GM18508 (cell line): ENCODE measurements around the gene TRAF4.
A peak's percentile ranks its signal among the peaks of the same experiment; 100 is the strongest.
"Not testable (repeated sequence)": the region's sequence is repeated elsewhere in the genome, so short reads cannot be mapped to it uniquely, and the experiment has no call there.

ENCODE experiments used
- ATAC-seq: cut with Tn5 transposase; IDR thresholded peaks from one replicate; pipeline ENCODE4 v1.9.1; 2021; ENCODE audit warnings: moderate number of reproducible peaks; ENCODE audit not compliant: insufficient read depth, unreplicated experiment

Gene TRAF4

DNA sequence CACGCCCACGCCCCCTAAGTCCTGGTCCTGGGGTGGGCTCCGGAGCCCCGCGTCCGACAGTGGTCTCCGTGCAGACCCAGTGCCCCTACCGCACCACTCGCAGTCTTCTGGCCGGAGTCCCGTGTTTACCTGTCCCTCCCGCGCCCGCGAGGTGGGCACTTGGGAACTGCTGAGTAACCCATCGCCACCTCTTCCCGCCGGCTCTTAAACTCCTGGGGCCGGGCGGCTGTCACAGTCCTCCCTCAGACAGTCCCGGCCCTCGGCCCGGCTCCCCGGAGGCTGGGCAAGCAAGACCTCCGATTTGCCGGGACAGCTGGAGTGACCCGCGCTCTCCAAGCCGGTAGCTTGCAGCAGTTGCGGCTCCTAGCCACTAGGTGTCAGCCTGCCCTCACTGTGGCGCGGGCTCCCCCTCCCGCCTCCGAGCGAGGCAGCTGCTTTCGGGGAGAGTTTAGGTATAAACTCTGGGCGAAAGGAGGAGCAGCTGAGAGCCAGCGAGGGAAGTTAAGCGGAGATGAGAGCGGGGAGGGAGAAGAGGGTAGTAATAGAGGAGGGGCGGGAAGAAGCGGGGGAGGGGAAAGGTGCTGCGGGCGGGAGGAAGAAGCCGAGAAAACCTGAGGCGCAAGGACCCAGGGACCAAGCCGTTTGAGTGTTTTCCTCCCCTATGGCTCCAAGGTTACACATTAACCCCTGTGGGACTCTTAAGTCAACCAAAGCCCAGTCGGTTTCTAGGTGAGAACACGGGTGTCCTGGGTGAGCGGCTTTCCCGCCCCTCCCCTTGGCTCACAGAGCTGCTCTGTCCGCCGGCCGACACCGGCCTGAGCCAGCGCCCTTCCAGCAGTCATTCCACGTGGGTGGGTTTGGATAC, 17.0 kb upstream of the TRAF4 start:
- no peak for ATAC-seq

DNA sequence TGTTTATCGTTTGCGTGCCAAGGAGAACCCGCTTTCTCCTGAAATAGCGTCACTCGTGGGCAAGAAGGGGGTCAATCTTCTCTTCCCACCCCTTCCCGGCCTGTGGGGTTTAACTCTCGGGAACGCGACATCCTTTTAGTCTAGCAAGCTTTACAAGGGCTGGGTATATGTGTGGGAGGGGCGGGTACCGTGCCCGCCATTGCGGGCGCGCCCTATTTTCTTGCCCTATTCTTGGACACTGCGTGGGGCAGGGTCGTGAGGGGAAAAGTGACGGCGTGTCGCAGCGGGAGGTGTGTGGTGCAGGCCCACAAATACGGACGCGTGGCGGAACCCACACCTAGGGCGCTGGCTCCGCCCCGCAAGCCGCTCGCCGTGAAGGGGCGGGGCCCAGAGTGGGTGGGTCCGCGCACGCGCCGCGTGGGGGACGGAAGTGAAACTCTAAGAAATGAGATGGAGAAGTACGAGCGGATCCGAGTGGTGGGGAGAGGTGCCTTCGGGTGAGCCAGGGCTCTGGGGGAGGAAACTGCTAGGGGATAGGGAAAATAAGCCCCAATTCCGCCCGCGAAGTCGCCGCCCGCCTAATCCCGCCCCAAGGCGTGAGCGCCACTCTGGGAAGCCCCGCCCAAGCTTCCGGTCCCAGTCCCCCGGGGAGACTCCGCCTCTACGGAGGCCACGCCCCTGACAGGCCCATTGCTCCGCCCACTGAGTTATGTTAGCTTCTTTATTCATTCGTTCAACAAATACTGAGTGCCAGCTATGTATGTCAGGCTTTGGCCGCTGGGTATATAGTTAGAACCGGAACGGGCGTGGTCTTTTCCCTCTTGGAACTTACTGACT, 15.2 kb upstream of the TRAF4 start, which contains the start of gene NEK8:
Gene NEK8 (plus strand): TSS at position 425 of the 837 bp plus-strand sequence. CDS start 26 bp downstream, at position 451.
- no peak for ATAC-seq

DNA sequence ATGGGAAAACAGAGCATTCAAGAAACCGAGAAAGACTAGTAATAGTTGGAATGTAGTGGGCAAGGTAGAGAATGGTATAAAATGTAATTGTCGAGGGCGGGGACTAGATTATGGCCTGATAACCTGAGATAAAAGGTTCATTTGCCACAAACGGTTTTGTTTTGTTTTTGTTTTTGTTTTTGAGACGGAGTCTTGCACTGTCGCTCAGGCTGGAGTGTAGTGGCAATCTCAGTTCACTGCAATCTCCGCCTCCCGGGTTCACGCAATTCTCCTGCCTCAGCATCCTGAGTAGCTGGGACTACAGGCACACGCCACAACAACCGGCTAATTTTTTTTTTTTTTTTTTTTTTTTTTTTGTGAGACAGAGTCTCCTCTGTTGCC, 13.9 kb upstream of the TRAF4 start:
- ATAC-seq = no peak

DNA sequence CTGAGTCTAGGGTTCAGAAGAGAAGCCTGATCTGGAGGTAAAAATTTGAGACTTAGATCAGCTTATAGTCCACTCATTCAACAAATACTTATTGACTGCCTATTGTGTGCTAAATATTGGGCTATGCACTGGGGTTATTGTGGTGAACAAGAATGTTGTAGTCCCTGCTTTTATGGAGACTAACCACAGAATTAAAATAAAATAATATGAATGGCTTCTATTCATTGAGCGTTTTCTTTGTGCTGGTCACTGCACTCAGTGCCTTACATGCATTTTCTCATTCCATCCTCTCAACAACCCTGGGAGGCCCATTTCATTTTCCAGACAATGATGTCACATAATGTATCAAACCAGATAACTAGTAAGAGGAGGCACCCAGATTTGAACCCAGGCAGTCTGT, 10.5 kb upstream of the TRAF4 start:
- ATAC-seq = no peak

DNA sequence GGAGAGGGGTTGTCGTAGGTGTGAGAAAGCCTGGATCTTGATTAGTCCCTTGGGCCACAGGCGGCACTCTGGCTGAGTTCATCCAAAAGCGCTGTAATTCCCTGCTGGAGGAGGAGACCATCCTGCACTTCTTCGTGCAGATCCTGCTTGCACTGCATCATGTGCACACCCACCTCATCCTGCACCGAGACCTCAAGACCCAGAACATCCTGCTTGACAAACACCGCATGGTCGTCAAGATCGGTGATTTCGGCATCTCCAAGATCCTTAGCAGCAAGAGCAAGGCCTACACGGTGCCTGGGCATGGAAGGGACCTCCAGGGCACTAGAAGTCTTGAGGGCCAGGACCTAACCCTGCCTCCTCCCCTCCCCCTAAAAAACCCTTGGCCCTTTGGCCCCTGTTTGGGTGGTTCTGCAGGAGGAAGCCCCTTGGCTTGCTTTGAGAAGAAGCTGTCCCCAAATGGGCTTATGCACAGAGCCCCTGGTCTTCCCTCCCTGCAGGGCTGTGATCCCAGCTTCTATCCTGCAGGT, 9.0 kb upstream of the TRAF4 start:
- no peak for ATAC-seq

DNA sequence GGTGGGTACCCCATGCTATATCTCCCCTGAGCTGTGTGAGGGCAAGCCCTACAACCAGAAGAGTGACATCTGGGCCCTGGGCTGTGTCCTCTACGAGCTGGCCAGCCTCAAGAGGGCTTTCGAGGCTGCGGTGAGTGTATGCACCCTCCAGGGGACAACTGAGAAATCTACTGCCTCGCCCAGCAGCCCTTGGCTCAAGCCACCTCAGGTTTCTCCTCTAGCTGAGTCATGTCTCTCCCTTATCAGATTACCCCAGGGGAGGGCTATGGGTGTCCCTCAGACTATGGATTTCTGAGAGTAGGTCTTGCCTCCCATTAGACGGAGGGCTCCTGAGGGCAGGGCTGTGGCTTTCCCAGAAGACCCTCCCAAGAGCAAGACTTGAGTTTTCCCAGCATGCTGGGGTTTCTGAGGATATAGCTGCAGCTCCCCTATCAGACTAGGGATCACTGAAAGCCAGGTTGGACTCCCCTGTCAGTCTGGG, 8.5 kb upstream of the TRAF4 start:
- no peak for ATAC-seq

DNA sequence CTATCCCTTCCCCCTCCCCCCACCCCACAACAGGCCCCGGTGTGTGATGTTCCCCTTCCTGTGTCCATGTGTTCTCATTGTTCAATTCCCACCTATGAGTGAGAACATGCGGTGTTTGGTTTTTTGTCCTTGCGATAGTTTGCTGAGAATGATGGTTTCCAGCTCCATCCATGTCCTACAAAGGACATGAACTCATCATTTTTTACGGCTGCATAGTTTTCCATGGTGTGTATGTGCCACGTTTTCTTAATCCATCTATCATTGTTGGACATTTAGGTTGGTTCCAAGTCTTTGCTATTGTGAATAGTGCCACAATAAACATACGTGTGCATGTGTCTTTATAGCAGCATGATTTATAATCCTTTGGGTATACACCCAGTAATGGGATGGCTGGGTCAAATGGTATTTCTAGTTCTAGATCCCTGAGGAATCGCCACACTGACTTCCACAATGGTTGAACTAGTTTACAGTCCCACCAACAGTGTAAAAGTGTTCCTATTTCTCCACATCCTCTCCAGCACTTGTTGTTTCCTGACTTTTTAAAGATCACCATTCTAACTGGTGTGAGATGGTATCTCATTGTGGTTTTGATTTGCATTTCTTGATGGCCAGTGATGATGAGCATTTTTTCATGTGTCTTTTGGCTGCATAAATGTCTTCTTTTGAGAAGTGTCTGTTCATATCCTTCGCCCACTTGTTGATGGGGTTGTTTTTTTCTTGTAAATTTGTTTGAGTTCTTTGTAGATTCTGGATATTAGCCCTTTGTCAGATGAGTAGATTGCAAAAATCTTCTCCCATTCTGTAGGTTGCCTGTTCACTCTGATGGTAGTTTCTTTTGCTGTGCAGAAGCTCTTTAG, 7.7 kb upstream of the TRAF4 start:
- not testable (repeated sequence) for ATAC-seq

DNA sequence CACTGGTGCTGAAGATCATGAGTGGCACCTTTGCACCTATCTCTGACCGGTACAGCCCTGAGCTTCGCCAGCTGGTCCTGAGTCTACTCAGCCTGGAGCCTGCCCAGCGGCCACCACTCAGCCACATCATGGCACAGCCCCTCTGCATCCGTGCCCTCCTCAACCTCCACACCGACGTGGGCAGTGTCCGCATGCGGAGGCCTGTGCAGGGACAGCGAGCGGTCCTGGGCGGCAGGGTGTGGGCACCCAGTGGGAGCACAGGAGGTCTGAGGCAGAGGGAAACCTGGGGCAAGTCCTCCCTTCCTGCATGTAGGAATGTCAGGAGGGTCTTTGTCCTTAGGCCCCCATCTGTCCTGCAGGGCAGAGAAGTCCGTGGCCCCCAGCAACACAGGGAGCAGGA, 6.5 kb upstream of the TRAF4 start:
- no peak for ATAC-seq

DNA sequence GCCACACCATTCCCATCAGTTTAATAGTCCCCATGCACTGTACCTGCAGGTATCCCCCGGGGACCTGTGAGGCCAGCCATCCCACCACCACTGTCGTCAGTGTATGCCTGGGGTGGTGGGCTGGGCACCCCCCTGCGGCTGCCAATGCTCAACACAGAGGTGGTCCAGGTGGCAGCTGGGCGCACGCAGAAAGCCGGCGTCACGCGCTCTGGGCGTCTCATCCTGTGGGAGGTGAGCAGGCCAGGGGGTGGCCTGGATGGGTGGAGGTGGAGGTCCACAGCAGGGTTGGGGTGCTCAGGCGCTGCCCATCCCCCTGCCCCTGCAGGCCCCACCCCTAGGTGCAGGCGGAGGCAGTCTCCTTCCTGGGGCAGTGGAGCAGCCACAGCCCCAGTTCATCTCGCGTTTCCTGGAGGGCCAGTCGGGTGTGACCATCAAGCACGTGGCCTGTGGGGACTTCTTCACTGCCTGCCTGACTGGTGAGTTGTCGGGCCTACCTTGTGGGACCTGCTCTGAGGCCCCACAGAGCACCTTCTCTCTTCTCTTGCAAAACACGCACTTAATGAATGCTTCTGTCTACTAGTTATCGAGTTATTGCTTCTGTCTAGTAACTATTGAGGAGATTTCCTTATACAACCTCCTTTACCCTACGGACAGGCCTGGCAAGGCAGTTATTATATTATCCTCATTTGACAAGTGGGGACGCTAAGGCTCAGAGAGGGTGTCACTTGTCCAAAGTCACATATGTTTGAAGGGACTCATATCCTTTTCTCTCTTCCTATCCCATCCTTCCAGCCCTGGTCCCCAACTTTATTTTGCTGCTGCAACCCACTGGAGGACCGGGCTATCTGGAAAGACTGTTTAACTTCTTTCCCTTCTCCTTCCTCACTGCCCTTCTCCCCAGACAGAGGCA, 5.8 kb upstream of the TRAF4 start:
- no peak for ATAC-seq

DNA sequence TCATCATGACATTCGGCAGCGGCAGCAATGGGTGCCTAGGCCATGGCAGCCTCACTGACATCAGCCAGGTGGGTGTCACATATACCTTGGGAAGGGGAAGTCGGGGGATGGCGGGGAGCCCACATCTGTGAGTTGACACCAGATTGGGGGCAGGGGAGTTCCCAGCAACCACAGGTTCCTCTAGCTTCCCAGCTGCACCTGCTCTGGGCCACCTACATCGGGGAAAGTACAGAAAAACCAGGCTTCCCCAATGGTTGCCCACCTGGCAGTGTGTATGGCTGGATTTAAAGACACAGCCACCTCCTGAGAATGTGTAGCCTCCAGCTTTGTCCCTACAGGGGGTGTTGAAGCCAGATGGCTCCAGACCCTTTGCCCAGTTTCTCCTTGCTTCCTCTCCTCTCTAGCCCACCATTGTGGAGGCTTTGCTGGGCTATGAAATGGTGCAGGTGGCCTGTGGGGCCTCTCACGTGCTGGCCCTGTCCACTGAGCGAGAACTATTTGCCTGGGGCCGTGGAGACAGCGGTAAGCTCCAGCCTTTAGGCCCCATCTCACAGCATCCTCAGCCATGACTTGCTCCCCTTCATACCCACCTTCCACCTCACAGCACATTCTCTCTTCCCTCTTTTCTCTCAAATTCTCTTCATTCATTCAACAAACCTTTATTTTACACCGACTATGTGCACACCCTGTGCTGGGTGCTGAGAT, 5.0 kb upstream of the TRAF4 start:
- peak; percentile 35 for ATAC-seq

DNA sequence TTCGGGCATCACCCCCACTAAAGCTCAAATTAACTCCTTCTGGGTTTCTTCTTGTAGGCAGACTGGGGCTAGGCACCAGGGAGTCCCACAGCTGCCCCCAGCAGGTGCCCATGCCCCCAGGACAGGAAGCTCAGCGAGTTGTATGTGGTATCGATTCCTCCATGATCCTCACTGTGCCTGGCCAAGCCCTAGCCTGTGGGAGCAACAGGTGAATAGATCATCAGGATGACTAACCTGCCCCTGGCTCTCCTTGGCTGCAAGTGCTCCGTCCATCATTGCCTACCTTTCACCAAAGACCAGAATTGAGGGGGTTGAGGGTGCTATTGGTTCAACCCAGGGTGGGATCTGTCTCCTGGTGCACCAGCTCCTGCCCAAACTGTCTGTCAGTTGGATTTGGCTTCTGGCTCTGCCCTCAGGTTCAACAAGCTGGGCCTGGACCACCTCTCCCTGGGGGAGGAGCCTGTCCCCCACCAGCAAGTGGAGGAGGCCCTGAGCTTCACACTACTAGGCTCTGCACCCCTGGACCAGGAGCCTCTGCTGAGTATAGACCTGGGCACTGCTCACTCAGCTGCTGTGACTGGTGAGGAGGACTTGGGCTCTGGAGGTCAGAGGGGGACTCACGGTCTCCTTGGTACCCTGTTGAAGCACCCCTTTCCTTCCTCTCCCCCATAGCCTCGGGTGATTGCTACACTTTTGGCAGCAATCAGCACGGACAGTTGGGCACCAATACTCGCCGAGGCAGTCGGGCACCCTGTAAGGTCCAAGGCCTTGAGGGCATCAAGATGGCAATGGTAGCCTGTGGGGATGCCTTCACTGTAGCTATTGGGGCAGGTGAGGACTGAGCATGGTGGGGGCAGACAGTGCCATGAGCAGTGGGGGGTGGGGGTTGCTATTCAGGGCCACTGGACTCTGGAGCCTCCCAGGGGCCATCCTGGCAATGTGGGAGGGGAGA, 3.1 kb upstream of the TRAF4 start:
- no peak for ATAC-seq

DNA sequence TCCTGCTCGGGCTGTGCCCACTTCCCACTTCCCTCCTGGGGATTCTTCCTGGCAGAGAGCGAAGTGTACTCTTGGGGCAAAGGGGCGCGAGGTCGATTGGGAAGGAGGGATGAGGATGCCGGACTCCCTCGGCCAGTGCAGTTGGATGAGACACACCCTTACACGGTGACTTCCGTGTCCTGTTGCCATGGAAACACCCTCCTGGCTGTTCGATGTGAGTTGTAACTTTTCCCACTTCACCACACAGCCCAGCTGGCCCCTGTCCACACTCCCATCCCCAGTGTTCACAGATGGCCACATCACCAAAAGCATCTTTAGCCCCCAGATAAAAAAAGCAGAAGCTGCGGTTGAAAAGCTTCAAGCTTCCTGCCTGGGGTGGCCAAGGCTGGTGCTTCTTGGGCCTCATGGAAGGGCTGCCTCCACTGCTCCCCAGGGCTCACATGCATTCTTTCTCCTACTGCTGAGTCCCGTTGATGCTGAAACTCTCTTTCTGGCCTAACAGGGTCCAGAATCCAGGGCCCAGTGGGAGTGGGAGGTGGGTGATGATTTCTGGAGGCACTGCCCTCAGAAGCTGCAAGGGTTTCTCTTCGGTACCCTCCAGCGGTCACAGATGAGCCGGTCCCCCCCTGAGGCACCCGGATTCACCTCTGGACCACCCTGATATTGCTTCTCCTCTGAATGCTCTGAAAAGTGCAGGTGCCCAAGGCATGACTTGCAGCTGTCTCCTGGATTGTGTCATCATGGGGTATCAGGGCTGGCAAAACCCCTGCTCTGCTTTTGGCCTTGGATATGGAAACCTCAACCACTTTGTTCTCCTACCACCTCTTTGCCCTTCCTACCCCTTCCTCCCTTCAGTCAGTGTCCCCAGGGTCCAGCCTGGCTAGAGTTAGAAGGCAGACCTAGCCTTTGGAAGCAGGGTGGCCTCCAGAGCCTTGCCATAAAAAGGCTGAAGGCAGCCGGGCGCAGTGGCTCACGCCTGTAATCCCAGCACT, 2.2 kb upstream of the TRAF4 start:
- no peak for ATAC-seq

DNA sequence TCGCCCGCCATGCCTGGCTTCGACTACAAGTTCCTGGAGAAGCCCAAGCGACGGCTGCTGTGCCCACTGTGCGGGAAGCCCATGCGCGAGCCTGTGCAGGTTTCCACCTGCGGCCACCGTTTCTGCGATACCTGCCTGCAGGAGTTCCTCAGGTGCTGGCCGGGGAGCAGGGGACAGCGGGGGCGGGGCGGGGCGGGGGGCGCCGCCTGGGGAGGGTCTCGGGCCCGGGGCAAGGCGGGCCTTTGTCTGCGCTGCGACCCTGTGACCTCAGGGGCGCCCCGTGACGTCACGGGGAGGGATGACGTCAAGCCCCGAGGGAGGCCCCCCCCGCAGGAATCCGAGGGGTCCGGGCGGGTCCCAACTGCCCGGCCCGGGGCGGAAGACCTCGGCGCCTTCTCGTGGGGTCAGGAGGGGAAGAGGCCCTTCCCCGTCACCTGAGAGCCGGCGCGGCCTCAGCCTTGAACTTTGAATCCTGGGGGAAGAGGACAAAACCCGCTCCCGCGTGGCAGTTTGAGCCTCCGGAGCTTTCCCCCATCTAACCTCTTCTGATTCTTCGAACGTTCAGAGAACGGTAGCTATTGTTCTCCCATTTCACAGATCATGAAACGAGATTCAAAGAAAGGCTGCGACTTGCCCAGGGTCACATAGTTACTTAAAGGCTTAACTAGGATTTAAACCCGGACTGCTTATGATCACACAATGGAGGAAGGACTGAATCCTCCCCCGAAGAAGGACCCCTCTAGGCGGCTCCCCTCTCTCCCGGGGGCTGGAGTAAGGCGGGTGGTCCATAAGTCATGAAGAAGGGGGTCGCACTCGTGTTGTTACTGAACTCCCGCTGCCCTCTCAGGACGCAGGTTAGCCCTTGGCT, 527 bp downstream of the TRAF4 start:
- ATAC-seq = no peak

DNA sequence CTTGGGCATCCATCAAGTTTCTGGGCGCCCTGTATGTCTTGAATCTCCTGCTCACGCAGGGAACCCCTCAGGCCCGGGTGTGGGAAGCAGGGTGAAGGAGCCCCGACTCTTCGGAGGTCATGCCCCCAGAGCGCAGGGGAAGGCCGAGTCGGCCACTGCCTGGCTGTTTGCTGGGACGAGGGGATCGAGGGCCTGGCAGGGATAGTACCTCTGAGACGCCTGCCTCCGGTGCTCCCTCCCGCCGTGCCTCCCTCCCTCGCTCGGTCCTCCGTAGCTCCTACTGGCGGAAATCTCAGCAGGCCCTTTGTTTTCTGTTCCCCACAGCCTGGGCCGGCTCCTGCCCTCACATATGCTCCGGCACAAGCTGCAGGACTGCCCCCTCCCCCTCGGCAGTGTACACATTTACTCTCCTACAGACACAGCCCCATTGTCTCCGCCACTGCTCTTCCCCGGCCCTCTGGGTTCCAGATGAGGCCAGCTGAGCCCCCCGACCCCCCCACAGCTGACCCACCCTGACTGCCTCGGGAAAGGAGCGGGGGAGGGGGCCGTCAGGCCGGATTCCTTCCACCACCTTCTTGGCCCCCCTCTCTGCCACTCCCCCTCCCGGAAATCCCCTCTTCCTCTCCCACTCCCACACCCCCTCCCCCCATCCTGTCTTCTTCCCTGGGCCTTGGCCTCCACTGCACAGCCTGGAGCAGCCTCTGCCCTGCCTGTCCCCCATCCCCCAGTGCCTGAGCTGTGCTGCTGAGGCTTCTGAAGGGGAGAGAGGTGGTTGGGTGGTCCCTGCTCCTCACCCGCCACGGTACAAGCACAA, 1.4 kb downstream of the TRAF4 start:
- no peak for ATAC-seq
